Eye (tissue), 1 donor: ENCODE measurements around the gene LRRN2.

Experiments used
- DNase-seq: peaks from one replicate; pipeline ENCODE4 v3.0.0-alpha.2; 2015

Gene LRRN2

DNA sequence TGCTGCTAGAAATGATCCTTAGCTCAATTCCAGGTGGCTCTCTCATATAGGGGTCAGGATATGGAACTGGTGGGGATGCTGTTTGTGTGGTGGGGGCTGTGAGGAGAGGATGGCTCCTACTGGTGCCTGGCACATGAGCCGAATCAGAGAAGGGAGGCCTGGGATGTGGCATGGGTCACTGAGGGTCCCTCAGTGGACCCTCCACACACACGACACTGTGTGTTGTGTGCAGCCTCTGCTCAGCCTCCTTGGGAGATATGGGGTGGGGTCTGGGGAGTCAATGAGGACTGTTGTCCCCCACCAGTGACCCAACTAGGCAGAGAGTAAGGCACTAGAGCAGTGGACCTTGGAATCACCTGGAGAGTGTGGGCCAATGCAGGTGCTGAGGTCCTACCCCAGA, 3.2 kb upstream of the LRRN2 start:
- DNase-seq, result no peak

DNA sequence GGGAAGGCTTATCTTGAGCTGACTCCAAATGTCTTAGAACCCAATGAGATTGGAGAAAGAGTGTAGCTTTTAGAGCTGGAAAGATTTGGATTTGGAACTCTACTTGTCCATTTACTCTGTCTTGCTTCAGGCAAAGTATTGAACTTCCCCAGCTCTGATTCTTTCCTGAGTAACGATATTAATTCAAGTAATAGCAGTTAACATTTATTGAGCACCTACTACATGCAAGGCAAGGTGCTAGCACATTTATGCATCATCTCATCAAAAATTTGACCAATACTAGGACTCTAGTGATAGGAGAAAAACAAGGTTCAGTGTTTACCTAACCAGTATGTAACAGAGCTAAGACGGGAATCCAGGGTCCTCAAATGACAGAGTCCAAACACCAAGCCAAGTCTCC, 2.5 kb upstream of the LRRN2 start:
- DNase-seq, result no peak

DNA sequence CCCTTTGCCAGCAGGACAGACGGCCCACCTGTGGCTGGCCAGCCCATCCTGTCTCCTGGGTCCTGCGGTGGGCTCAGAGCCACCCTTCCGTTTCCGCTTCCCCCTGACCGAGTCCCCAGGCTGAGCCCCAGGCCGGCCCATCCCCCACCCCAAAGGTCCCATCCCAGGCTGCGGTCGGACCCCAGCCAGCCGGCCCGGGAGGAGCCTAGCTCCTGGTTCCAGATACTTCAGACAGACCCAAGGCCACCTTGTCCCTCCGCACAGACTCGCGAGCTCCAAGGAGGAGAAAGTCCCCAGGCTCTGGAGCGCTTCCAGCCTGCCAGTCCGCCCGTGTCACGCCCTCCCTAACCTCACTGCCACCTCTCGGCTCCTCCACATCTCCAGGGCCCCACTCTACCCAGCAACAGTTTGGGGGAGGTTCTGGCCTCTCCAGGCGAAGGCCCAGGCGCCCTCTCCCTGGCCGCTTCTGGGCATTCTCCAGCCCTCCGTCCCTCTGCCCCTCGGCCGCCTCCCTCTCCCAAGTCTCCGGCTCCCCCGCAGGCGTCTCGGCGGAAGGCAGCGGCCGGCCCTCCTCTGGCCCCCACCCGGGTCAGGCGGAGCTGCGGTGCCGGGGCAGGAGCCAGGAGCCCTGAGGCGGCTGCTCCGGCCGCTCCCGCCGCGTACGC, 835 bp downstream of the LRRN2 start:
- DNase-seq, result peak; percentile 69

DNA sequence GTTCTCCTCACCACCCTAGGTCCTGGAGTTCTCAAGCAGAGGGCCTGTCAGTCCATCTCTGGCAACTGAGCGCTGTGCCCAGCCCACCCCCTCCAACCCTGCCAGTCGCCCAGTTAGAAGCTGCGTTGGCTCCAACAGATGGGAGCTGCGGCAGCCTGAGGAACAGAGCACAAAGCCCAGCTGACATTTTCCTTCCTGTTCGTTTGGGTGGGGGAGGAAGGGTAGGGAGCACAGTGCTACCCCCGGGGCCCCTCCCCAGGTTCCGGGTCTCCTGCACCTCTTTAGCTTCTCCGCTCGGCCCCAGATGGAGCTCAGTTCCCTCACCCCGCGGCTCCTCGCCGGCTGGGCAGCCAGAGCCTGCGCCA, 1.4 kb downstream of the LRRN2 start:
- no peak for DNase-seq

DNA sequence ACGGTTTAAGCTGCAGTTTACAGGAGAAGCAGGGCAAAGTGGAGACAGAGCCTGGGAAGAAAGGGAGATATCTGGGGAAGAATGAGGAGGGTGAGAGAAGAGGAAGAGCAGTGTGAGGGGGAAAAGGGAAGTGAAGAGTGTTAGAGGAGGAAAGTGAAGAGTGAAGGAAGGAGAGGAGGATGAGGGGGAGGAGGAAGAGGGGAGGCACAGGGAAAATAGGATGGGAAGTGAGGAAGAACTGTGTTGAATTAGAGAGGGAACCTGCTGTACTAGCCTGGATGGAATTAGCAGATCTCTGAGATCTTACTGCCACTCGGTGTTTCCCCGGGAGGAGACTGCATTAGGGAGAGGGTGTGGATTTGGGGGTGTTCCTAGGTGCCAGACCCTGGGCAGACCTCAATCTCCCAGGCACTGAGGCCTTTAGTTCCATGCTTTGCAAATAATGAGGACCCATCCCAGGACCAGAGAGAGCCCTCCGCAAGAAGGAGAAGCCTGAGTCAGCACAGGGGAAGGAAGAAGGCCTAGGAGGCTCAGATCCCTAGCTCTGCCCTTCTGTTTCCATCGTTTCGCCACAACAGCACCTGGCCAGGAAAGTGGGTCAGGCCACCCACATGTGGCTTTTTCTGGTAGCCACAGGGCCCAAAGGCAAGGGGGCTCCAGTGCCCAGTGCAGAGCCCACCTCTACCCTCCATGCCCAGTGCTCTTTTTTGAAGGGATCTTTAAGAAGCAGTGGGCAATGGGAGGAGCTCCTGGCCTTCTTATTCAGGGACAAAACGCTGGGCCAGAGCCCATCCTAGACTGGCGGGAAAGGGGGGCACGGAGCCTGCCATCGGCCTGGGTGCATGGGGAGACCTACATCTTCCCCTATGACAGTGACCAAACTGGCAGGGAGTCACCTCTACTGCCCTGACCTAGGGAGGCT, 2.0 kb downstream of the LRRN2 start:
- DNase-seq, result no peak

DNA sequence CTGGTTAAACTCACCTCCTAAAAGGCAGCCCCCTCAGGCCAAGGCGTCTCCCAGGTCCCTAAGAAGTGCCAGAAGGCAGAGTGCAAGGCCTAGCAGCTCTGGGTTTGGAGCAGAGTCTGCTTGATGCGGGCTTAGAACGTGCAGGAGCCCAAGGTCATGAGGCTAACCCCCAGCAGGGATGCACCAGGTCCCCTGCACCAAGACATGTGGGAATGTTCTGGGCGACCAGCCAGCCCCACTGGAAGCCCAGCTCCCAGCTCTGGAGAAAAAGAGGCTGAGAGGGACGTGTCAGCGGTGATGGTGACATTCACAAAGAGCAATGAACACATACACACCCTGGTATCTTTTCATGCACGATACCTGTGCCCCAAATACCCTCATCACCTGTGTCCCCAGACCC, 5.1 kb downstream of the LRRN2 start:
- DNase-seq, result no peak

DNA sequence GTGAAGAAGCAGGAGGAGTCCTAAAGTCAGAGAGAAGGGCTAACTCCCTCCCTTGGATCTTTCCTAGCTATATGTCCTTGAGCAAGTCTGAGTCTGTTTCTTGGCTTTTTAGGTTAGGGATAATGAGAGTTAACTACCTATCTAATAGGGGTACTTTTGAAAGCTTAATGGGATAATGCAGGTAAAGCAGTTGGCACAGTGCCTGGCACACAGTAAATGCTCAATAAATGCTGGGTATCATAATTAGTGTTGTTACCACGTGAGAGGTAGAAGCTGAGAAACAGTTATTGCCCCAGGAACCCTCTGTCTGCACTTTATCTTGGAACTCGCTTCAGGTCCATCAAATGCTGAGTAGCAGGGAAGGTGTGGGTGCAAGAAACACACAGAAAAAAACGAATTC, 5.5 kb downstream of the LRRN2 start:
- DNase-seq, result no peak

DNA sequence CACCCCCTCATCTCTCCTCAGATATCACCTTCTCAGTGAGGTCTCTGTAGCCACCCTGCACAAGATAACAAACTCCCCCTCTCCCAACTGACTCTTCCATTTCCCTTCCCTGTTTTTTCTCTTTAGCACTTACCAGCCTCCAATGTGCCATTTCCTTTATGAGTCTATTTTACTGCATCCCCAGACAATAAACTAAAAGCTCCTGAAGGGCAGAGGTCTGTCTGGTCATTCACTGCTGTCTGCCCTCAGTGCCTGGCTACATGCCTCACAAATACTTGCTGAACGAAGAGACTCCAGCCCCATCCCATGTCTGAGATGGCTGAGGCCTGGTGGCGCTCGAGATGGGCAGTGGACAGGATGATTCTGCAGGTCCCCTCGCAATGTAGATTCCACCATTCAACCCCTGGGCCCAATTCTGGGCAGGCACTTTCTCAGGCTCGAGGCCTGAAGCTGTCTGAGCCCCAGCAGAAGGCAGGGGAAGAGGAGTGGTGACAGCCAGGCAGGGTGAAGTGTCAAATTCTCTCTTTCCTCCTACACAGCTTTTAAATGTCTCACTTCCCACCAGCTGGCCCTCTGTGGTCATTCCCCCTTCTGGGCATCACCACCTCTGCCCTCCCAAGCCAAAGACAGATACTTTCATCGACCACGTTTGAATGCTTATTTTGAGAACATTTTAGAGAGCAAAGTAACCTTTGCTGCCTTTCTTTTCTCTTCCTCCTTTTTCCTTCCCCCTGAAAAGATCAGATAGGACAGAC, 6.6 kb downstream of the LRRN2 start:
- no peak for DNase-seq

DNA sequence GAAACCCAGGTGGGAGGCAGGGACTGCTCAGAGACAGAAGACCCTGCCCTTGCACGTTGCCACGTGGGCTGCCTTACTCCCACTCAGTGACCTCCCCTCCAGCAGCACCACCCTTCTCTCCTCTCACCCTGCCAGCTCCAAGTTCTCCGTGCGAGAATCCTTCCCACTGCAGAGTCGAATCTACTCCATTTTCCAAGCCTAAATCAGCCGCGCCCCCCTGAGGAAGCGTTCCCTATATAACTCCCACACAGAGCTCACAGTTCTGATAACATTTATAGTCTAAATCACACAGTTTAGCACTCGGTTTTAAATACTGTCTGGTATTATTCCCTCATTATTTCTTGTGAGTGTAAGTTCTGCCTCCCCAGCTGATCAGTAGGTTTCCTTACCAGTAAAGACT, 7.7 kb downstream of the LRRN2 start:
- no peak for DNase-seq

DNA sequence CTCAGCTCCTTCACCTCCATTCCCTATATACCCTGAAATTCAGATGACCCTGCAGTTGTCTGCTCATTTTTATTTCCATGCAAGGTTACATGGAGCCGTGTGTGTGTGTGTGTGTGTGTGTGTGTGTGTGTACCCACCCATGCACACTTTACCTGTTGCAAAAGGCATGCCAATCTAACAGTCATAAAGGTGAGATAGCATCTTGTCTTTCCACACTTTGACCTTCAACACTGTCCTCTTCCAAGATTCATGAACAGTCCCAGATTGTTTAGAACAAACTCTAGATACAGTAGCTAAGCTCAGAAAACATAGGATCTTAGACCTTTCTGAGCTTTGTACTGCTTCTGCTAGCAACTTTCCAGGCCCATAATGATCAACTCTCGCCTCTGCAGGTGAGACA, 9.5 kb downstream of the LRRN2 start:
- no peak for DNase-seq

DNA sequence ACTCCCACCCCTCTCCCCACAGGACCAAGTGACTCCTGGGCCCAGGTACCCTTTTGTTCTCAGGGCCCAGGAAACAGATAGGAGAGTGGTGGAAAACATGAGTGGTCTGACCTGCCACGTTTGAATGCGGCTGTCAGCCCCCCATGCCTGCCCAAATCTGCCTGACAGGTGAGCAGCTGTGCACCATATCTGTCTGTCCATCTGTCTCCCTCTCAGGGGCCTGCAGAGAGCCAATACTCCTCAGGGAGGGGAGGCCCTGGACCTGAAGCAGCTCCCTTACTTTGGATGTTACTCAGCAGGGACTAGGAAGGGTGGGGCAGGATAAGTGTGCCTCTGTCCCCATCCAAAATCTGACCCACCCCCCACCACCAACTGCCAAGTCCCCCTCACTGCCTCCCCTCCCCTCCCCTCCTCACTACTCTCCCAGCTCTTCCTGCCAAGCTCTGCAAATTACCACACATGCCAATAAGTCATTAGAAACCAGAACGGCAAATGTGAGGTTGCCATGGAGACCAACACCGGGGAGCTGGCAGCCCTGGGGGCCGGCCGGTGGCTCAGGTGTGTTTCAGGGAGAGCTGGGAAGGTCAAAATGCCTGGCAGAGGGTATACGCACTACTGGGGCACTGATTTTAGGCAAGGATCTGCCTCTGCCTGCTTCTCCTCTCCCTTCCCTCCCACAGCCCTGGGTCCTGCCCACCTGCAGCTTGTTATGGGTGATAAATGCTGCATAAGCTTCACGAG, 11.5 kb downstream of the LRRN2 start:
- no peak for DNase-seq

DNA sequence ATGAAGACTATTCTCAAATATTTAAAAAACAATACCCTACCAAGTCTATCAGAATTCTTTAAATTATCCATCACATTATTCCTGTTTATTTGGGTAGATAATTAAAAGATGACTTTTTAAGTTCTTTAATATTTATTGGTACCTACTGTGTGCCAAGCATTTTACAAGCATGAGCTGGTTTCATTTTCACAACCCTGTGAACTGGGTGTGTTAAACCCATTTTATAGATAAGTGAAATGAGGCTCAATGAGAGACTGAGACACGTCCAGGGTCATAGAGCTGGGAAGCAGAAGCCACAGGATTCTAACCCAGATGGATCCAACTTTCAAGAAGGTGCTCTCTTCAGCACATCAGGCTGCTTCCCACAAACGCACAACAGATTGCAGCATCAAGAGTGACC, 12.3 kb downstream of the LRRN2 start:
- no peak for DNase-seq

DNA sequence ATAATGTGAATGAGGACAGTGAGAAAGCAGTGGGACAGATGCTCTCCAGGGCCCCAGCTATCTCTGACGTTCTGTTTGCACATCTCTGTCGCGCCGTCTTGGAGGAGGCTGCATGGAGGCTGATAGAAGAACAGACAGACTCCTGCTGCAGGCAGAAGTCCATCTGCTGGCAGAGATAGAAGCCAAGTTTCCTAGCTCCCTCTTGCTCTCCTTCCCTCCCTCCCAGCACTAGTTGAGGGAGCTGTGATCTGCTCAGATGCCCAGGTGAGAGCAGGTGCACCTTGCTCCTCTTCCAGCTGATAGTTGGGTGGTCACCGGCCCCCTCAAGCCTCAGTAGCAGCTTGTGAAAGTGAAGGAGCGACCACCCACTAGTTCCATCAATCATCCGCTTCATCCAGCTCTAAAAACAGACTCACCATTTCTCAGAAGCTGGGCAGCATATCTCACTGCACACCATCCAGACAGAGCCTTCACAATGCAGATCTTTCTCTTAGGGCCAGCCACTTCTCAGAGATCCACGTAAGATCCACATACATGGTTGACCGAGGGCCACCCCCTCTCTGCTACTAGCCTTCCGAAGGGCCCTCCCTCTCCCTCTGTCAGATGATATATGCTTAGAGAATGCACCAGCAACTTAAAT, 12.9 kb downstream of the LRRN2 start:
- no peak for DNase-seq

DNA sequence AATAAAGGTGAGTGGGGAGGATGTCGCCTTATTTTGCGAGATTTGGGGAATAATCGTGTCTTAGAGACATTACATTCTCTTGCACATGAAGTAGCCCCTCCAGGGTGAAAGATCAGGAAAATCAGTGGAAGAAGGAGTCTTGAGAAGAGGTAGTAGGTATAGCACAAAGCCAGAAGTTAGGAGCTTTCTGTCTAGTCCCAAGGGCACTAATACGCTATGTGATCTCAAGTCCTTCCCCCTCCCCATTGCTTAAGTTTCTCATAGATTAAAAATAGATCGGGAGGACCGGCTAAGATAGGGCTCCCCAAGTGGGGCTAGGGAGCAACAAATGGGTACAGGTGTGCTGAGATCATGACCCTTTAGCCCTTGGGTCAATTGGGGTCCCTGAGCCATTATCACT, 13.5 kb downstream of the LRRN2 start:
- no peak for DNase-seq

DNA sequence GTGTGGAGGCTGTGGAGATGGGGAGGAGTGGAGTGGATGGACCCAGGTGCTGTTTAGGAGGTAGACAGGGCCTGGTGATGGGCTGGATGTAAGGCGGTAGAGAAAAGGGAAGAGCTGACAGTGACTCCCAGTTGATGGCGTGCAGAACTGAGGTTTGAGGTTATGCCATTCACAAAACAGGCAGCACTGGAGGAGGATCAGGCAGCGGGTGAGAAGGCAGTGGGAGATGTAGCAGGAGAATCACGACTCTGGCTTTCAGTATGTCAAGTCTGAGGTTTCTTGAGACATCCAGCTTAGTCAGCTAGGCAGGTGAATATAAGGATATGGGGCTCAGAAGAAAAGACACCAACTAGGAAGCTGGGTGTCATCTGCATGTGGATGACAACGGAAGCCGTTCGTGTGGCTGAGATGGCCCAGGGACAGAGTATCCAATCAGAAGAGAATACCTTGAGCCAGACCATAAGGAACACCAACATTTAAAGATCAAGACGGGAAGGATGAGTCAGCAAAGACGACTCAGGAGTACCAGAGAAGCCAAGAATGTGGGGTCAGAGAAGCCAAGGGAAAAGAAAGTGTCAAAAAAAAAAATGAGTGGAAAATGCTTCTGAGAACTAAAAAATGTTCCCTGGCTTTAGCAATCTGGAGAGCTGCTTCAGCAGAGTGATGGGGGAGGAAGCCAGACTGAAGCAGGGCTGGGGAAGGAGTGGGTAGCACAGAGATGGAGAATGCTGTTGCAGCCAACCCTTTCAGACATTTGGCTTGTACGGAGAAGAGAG, 15.2 kb downstream of the LRRN2 start:
- DNase-seq, result no peak

DNA sequence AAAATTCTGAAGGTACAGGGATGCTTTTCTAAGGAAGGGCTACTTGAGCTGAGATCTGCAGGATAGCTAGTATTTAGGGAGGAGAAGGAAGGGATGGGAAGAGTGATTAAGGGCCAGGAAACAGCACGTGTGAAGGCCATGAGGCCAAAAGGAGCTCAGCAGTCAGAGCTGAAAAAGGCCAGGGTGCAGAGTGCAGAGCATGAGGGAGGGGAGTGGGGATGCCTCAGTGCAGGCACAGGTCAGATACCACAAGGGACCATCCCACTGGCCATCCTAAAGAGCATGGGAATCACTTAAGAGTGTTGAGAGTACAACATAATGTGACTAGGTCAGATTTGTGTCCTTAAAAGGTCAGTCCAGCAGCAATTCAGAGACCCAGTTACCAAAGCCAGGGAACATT, 16.0 kb downstream of the LRRN2 start:
- DNase-seq, result no peak

DNA sequence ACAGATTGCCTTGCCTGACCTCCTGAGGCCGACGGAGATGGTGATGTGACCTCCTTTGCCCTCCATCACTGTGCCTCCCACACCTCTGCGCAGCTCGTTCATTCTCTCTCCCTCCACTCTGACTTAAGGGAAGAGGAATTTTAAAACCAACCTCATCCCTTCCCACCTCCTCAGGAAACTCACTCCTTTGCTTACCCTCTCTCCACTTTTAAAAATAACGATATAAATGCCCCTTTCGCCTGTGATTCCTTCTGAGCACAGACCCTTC, 21.2 kb downstream of the LRRN2 start:
- DNase-seq, result no peak

DNA sequence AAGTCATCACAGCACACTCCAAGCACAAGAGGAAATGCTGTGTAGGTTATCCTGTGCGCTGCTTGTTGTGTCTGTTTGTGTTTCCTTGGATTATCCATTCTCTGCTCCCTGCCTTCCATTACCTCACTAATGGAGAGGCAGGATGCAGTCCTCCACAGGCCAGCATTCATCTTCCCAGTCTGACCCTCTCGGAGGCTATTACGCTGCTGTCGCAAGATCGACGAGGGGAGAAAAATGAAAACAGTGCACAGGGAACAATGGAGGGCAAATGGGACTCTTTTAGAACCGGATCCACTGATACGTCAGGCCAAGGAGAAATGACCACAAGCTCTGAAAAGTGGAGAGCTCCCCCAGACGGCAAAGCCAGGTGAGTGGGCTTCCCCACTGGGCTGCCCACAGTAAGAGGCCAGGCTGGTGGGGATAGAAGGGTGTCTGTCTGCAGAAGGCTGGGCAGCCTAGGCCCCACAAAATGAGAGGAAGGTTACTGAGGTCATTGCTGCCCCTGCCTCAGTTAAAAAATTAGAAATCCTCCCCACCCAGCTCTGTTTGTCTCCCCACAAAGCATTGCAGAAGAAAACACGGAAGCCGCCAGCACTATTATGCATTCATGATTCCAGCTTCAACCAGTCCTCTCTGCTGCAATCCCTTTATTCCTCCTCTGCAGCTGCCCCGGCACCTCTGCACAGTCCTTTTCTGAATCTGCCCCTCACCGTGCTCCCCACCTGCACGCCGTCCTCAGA, 21.7 kb downstream of the LRRN2 start:
- DNase-seq, result no peak

DNA sequence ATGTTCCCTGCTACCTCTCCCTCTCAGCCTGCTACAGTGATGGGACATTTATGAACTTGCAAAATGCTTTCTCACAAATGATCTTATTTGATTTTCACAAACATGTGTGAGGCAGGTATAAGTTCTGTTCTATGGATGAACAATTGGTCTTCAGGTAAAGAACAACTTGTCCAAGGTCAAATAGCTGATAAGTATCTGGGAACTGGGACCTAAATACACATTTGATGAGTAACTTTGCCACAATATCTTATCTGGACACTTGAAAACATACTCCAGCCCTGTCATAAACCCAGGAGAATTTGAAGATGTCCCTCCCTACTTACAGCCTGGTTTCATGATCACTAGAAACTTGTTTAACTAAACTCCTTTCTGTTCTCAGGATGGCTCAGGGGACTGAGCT, 23.0 kb downstream of the LRRN2 start:
- DNase-seq, result no peak

DNA sequence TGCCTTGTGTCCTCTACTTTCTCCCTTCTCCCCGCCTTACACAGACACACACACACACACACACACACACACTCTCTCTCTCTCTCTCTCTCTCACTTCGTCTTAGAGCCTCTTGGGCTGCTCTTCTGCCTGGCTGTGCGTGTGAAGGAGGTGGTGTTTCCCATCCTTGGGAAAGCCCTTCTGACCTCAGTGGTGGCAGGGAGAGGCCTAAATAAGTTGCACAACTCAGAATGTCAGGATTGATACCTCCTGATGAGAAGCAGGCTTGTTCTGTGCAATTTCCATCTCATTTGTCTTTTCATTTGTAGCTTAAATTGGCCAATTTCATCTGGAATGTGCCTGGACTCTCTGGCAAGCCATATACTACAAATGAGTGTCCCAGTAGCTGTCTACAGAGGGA, 25.0 kb downstream of the LRRN2 start:
- DNase-seq, result no peak

DNA sequence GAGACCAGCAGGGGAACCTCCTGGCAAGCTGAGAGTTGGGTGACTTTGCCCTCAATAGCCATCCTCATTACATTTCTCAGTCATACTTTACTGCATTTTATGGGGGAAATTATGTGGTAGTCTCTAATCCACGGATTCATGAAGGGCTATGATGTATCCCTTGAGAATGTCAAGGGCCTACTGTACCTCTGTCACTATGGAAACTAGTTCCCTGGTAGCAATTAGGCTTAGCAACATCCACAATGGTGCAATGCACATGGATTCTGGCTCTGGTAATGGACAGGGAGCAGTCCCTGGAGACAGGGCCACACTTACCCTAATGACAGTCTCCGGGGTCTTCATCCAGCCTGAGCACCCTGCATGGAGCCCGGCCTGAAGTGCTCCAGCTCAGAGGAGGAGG, 26.5 kb downstream of the LRRN2 start:
- DNase-seq, result peak; percentile 51
